ENCODE results near the gene AHCY.
"Not testable (repeated sequence)": the region's sequence is repeated elsewhere in the genome, so short reads cannot be mapped to it uniquely, and the experiment has no call there.

The AHCY gene

DNA sequence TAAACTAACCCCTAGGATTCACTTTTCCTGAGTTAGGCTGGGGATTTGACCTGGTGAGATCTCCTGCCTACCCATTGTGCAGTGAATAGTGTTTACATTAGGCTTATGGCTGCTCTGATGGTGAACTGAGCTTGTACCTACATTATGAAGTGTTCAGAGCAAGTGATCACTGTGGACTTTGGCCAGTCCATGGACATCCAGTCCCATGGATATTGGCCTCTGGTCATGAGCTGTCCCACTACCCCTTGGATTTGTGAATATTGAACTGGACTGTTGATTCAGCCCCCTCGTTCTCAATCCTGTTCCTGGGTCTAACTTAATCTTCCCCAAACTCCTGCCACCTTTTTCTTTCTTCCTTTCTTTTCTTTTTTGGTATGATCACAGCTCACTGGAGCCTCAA, 48.2 kb downstream of the AHCY start:
- no peaks in the 10 kb centered on the region for H3K27me3 ChIP-seq (ENCODE audit: insufficient read depth, low read length)

DNA sequence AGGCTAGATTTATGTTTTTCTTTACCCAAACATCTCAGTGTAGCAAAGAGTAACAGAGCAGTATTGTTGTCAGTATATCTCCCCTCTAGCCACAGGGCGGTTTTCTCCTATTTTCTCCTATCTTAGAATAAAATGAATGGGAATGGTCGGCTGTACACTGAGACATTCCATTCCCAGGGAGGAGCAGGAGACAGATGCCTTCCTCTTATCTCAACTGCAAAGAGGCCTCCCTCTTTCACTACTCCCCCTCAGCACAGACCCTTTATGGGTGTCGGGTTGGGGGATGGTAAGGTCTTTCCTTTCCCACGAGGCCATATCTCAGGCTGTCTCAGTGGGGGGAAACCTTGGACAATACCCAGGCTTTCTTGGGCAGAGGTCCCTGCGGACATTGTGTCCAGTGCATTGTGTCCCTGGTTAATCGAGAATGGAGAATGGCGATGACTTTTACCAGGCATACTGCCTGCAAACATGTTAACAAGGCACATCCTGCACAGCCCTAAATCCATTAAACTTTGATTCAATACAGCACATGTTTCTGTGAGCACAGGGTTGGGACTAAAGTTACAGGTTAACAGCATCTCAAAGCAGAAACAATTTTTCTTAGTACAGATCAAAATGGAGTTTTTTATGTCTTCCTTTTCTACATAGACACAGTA, 50.6 kb downstream of the AHCY start:
- H3K36me3 ChIP-seq (ENCODE audit: insufficient read depth, low read length); H3K4me1 ChIP-seq (ENCODE audit: control insufficient read depth, insufficient read depth, low read length, unreplicated experiment); H3K4me3 ChIP-seq (ENCODE audit: low read depth, low read length); H3K27ac ChIP-seq (ENCODE audit: low read depth, low read length); H3K79me2 ChIP-seq (ENCODE audit: control insufficient read depth, insufficient read depth, low read length, unreplicated experiment); H3K27me3 ChIP-seq (ENCODE audit: insufficient read depth, low read length); H2AFZ ChIP-seq (ENCODE audit: low read length, unreplicated experiment): not testable (repeated sequence)

More for the DNA sequence above, 48.2 kb downstream of the AHCY start:
- Histone ChIP-seq H3K4me1 (ENCODE audit: control insufficient read depth, insufficient read depth, low read length, unreplicated experiment) (no peaks in the 10 kb centered on the region), H3K4me3 (ENCODE audit: low read depth, low read length) (no peak overlapping the region), H2AFZ (ENCODE audit: low read length, unreplicated experiment) (no peak overlapping the region), H3K27ac (ENCODE audit: low read depth, low read length) (no peak overlapping the region), H3K79me2 (ENCODE audit: control insufficient read depth, insufficient read depth, low read length, unreplicated experiment) (no peaks in the 10 kb centered on the region), H3K36me3 (ENCODE audit: insufficient read depth, low read length) (no peaks in the 10 kb centered on the region)

- peaks cover 3% of the 10 kb centered on the region for H3K4me1 ChIP-seq (ENCODE audit: control insufficient read depth, insufficient read depth, low read length, unreplicated experiment)
- no peaks in the 10 kb centered on the region for H3K36me3 ChIP-seq (ENCODE audit: insufficient read depth, low read length)
- no peak overlapping the region for H3K27ac ChIP-seq (ENCODE audit: low read depth, low read length)
- H3K79me2 ChIP-seq (ENCODE audit: control insufficient read depth, insufficient read depth, low read length, unreplicated experiment), result no peaks in the 10 kb centered on the region
- H3K4me3 ChIP-seq (ENCODE audit: low read depth, low read length), result no peak overlapping the region
- no peak overlapping the region for H2AFZ ChIP-seq (ENCODE audit: low read length, unreplicated experiment)
- H3K27me3 ChIP-seq (ENCODE audit: insufficient read depth, low read length), result no peaks in the 10 kb centered on the region
These were observed 51.5 kb downstream of the AHCY start for GRCh38 chr20:34251619-34252018.

DNA sequence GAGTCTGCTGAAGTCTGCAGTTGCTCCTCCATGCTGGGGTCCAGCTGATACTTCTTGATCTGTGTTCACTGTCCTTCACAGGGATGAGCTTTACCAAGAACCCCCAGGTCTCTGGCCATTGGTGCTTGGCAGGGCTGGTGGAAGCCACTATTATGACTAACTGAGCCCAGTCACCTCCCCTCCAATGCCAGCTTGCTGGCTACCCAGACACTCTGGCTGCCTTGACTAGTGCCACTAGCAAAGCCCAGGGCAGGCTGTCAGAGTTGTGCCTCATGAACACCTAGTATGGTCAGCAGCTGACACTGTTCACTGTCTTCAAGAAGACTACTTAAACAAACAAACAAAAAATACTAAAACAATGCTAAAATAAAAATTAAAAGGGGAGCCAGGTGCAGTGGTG, 53.1 kb downstream of the AHCY start:
- Histone ChIP-seq H3K27me3 (ENCODE audit: insufficient read depth, low read length) (no peaks in the 10 kb centered on the region), H2AFZ (ENCODE audit: low read length, unreplicated experiment) (no peak overlapping the region), H3K4me1 (ENCODE audit: control insufficient read depth, insufficient read depth, low read length, unreplicated experiment) (peaks cover 3% of the 10 kb centered on the region), H3K27ac (ENCODE audit: low read depth, low read length) (no peak overlapping the region), H3K36me3 (ENCODE audit: insufficient read depth, low read length) (no peaks in the 10 kb centered on the region), H3K4me3 (ENCODE audit: low read depth, low read length) (no peak overlapping the region), H3K79me2 (ENCODE audit: control insufficient read depth, insufficient read depth, low read length, unreplicated experiment) (no peaks in the 10 kb centered on the region)

GRCh38 chr20:34249291-34249690, 53.9 kb downstream of the AHCY start:
- Histone ChIP-seq H2AFZ (ENCODE audit: low read length, unreplicated experiment) (no peak overlapping the region), H3K27me3 (ENCODE audit: insufficient read depth, low read length) (no peaks in the 10 kb centered on the region), H3K4me3 (ENCODE audit: low read depth, low read length) (no peak overlapping the region), H3K79me2 (ENCODE audit: control insufficient read depth, insufficient read depth, low read length, unreplicated experiment) (no peaks in the 10 kb centered on the region), H3K36me3 (ENCODE audit: insufficient read depth, low read length) (no peaks in the 10 kb centered on the region), H3K4me1 (ENCODE audit: control insufficient read depth, insufficient read depth, low read length, unreplicated experiment) (peaks cover 3% of the 10 kb centered on the region), H3K27ac (ENCODE audit: low read depth, low read length) (no peak overlapping the region)

GRCh38 chr20:34246126-34246626, 57.0 kb downstream of the AHCY start:
- Histone ChIP-seq H3K79me2 (ENCODE audit: control insufficient read depth, insufficient read depth, low read length, unreplicated experiment) (no peaks in the 10 kb centered on the region), H3K27me3 (ENCODE audit: insufficient read depth, low read length) (no peaks in the 10 kb centered on the region), H3K36me3 (ENCODE audit: insufficient read depth, low read length) (no peaks in the 10 kb centered on the region), H3K27ac (ENCODE audit: low read depth, low read length) (no peak overlapping the region), H3K4me1 (ENCODE audit: control insufficient read depth, insufficient read depth, low read length, unreplicated experiment) (peaks cover 3% of the 10 kb centered on the region), H3K4me3 (ENCODE audit: low read depth, low read length) (no peak overlapping the region), H2AFZ (ENCODE audit: low read length, unreplicated experiment) (no peak overlapping the region)

- Histone ChIP-seq H3K27ac (ENCODE audit: low read depth, low read length) (no peak overlapping the region), H3K79me2 (ENCODE audit: control insufficient read depth, insufficient read depth, low read length, unreplicated experiment) (no peaks in the 10 kb centered on the region), H3K4me3 (ENCODE audit: low read depth, low read length) (no peak overlapping the region), H3K27me3 (ENCODE audit: insufficient read depth, low read length) (peaks cover 17% of the 10 kb centered on the region; the same call in 1 of the 2 replicates), H2AFZ (ENCODE audit: low read length, unreplicated experiment) (no peak overlapping the region), H3K36me3 (ENCODE audit: insufficient read depth, low read length) (no peaks in the 10 kb centered on the region), H3K4me1 (ENCODE audit: control insufficient read depth, insufficient read depth, low read length, unreplicated experiment) (peaks cover 3% of the 10 kb centered on the region)
These were observed 59.8 kb downstream of the AHCY start for GRCh38 chr20:34243377-34243776.

DNA sequence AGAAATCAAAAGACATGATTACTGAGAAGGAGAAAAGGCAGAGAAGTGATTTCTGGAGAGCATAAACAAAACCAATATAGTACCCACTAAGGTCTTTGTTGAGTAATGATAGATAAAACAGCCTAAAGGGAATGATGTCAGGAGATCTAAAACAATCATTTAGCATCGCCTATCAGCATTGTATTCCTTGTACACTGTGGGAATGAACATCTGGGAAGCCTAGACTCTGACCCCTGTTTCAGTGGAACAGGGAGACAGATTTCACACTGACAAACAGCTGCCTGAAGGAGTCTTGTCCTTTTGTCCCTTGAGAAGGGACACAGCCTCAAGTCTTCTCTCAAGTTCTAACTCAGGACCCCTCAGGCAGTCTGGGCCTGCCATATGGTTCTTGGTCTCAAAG, 60.3 kb downstream of the AHCY start:
- Histone ChIP-seq H3K36me3 (ENCODE audit: insufficient read depth, low read length) (no peaks in the 10 kb centered on the region), H3K27me3 (ENCODE audit: insufficient read depth, low read length) (peaks cover 20% of the 10 kb centered on the region; the same call in 1 of the 2 replicates), H3K4me3 (ENCODE audit: low read depth, low read length) (no peak overlapping the region), H3K79me2 (ENCODE audit: control insufficient read depth, insufficient read depth, low read length, unreplicated experiment) (no peaks in the 10 kb centered on the region), H3K4me1 (ENCODE audit: control insufficient read depth, insufficient read depth, low read length, unreplicated experiment) (peaks cover 3% of the 10 kb centered on the region), H2AFZ (ENCODE audit: low read length, unreplicated experiment) (no peak overlapping the region), H3K27ac (ENCODE audit: low read depth, low read length) (no peak overlapping the region)

DNA sequence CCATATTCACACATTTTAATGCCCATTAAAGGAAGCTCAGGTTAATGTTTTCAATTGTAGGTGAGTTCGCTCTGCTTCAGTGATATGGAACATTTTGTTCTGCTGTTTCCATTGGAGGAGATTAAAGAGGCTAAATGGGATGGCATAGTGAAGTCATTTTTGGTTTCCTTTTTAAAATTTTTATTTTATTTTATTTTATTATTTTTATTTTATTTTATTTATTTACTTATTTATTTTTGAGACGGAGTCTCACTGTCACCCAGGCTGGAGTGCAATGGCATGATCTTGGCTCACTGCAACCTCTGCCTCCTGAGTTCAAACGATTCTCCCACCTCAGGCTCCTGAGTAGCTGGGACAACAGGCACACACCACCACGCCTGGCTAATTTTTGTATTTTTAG, 61.1 kb downstream of the AHCY start:
- not testable (repeated sequence) for H3K36me3 ChIP-seq (ENCODE audit: insufficient read depth, low read length); H3K79me2 ChIP-seq (ENCODE audit: control insufficient read depth, insufficient read depth, low read length, unreplicated experiment); H3K27ac ChIP-seq (ENCODE audit: low read depth, low read length); H2AFZ ChIP-seq (ENCODE audit: low read length, unreplicated experiment); H3K4me1 ChIP-seq (ENCODE audit: control insufficient read depth, insufficient read depth, low read length, unreplicated experiment); H3K4me3 ChIP-seq (ENCODE audit: low read depth, low read length)
- H3K27me3 ChIP-seq (ENCODE audit: insufficient read depth, low read length), result peaks cover 20% of the 10 kb centered on the region; the same call in 1 of the 2 replicates

GRCh38 chr20:34240693-34241615, 62.2 kb downstream of the AHCY start, which contains the start of gene ASIP:
TSS of gene ASIP (plus strand) at chr20:34241423. CDS start at chr20:34260375, 18,952 bp downstream.
- Histone ChIP-seq H3K36me3 (ENCODE audit: insufficient read depth, low read length) (no peaks in the 10 kb centered on the region), H3K27ac (ENCODE audit: low read depth, low read length) (no peak within 1 kb of the TSS), H3K4me3 (ENCODE audit: low read depth, low read length) (no peak within 1 kb of the TSS), H3K79me2 (ENCODE audit: control insufficient read depth, insufficient read depth, low read length, unreplicated experiment) (no peaks in the 10 kb centered on the region), H2AFZ (ENCODE audit: low read length, unreplicated experiment) (no peak within 1 kb of the TSS), H3K27me3 (ENCODE audit: insufficient read depth, low read length) (peaks cover 20% of the 10 kb centered on the region; the same call in 1 of the 2 replicates), H3K4me1 (ENCODE audit: control insufficient read depth, insufficient read depth, low read length, unreplicated experiment) (no peaks in the 10 kb centered on the region)
